A549 (cell line): ENCODE data around the gene REL.

Experiments
- CHD2 ChIP-seq: fragments of 150-350 bp; IDR thresholded peaks from 2 replicates; pipeline ENCODE4 v1.6.1; 2014; ENCODE audit warnings: low read length; ENCODE audit not compliant: partially characterized antibody
- EP300 ChIP-seq, 2 experiments: fragments of >200 bp; sonication (Bioruptor Twin); formaldehyde crosslinking; IDR thresholded peaks; 2 replicates in 1 of 2; 3 replicates in 1 of 2; pipeline ENCODE4 v1.6.1; 2016 to 2017
- FOSL2 ChIP-seq, 2 experiments: fragments of 450-650 bp in 1 of 2; fragments of >200 bp in 1 of 2; sonication (Bioruptor Twin) in 1 of 2; formaldehyde crosslinking; IDR thresholded peaks; 2 replicates each; pipeline versions ENCODE4 v1.5.0 to v1.6.1; 2016 to 2020; ENCODE audit warnings: mild to moderate bottlenecking in 1 of 2, moderate library complexity in 1 of 2
- HOXA7 ChIP-seq: fragments of 250-450 bp; sonication (Bioruptor Pico); IDR thresholded peaks from 2 replicates; pipeline ENCODE4 v1.5.0; 2020; ENCODE audit warnings: mild to moderate bottlenecking, moderate library complexity
- NR3C1 ChIP-seq: fragments of >200 bp; sonication (Bioruptor Twin); formaldehyde crosslinking; IDR thresholded peaks from 3 replicates; pipeline ENCODE4 v1.6.1; 2017
- RCOR1 ChIP-seq: fragments of 150-350 bp; IDR thresholded peaks from 2 replicates; pipeline ENCODE4 v1.6.1; 2014; ENCODE audit warnings: antibody characterized with exemption, low read length, low read depth
- RFX5 ChIP-seq: fragments of 450-650 bp; IDR thresholded peaks from 2 replicates; pipeline ENCODE4 v1.7.1; 2014; ENCODE audit warnings: antibody characterized with exemption, mild to moderate bottlenecking, moderate library complexity
- SMC3 ChIP-seq: fragments of >200 bp; sonication (Bioruptor Twin); formaldehyde crosslinking; IDR thresholded peaks from 3 replicates; pipeline ENCODE4 v1.6.1; 2018; ENCODE audit warnings: inconsistent platforms
- ZSCAN20 ChIP-seq: fragments of 250-450 bp; sonication (Bioruptor Pico); IDR thresholded peaks from 2 replicates; pipeline ENCODE4 v1.8.0; 2022; ENCODE audit warnings: mild to moderate bottlenecking, moderate library complexity
- TF ChIP-seq, protein P1 (sequence below): fragments of >200 bp; sonication (Bioruptor Twin); formaldehyde crosslinking; IDR thresholded peaks from 3 replicates; pipeline ENCODE4 v1.6.1; 2016
- TF ChIP-seq, protein P2 (sequence below): fragments of >200 bp; sonication (Bioruptor Twin); formaldehyde crosslinking; IDR thresholded peaks from 3 replicates; pipeline ENCODE4 v1.5.1; 2016
- TF ChIP-seq, protein P3 (sequence below): IDR thresholded peaks from 2 replicates; pipeline ENCODE4 v1.6.1; 2012
- TF ChIP-seq, protein P4 (sequence below): IDR thresholded peaks from 2 replicates; pipeline ENCODE4 v1.6.1; 2012; ENCODE audit warnings: low read depth, borderline replicate concordance
- TF ChIP-seq, protein P5 (sequence below): fragments of 200-600 bp; sonication (generic); IDR thresholded peaks from 2 replicates; pipeline ENCODE4 v1.6.1; 2016; ENCODE audit warnings: antibody characterized with exemption, mild to moderate bottlenecking, moderate library complexity

DNA sequence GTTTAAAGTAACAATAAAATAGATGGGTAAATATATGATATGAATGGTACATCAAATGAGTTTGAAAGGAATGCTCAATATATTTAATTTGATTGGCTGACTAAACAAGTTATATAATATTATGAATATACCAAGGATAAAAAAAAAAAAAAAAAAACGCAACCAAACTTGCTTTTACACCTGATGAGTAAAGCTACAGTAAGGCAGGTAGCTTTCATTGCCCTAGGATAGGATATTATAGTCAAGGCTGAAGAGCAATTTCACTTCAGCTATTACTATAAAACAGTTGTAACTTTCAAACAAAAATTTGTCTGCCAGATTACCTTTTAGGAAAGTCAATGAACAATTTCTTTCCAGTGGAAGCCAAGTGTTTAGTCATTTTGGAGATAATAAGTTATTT, 79.3 kb downstream of the REL start:
- TF ChIP-seq, protein P1, sequence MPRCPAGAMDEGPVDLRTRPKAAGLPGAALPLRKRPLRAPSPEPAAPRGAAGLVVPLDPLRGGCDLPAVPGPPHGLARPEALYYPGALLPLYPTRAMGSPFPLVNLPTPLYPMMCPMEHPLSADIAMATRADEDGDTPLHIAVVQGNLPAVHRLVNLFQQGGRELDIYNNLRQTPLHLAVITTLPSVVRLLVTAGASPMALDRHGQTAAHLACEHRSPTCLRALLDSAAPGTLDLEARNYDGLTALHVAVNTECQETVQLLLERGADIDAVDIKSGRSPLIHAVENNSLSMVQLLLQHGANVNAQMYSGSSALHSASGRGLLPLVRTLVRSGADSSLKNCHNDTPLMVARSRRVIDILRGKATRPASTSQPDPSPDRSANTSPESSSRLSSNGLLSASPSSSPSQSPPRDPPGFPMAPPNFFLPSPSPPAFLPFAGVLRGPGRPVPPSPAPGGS = no peak
- TF ChIP-seq, protein P2, sequence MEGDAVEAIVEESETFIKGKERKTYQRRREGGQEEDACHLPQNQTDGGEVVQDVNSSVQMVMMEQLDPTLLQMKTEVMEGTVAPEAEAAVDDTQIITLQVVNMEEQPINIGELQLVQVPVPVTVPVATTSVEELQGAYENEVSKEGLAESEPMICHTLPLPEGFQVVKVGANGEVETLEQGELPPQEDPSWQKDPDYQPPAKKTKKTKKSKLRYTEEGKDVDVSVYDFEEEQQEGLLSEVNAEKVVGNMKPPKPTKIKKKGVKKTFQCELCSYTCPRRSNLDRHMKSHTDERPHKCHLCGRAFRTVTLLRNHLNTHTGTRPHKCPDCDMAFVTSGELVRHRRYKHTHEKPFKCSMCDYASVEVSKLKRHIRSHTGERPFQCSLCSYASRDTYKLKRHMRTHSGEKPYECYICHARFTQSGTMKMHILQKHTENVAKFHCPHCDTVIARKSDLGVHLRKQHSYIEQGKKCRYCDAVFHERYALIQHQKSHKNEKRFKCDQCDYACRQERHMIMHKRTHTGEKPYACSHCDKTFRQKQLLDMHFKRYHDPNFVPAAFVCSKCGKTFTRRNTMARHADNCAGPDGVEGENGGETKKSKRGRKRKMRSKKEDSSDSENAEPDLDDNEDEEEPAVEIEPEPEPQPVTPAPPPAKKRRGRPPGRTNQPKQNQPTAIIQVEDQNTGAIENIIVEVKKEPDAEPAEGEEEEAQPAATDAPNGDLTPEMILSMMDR = no peak
- TF ChIP-seq, protein P3, sequence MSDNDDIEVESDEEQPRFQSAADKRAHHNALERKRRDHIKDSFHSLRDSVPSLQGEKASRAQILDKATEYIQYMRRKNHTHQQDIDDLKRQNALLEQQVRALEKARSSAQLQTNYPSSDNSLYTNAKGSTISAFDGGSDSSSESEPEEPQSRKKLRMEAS = no peak
- TF ChIP-seq NR3C1 (no peak), EP300 (IDR thresholded peaks at IDR 0.05) (no peak), HOXA7 (no peak), RCOR1 (no peak), SMC3 (no peak), RFX5 (no peak), FOSL2 (IDR thresholded peaks at IDR 0.05) (no peak), FOSL2 (CRISPR knock-in tag; IDR thresholded peaks at IDR 0.05) (no peak), CHD2 (no peak), ZSCAN20 (CRISPR knock-in tag) (no peak)
- TF ChIP-seq, protein P4, sequence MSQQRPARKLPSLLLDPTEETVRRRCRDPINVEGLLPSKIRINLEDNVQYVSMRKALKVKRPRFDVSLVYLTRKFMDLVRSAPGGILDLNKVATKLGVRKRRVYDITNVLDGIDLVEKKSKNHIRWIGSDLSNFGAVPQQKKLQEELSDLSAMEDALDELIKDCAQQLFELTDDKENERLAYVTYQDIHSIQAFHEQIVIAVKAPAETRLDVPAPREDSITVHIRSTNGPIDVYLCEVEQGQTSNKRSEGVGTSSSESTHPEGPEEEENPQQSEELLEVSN = no peak
- TF ChIP-seq, protein P5, sequence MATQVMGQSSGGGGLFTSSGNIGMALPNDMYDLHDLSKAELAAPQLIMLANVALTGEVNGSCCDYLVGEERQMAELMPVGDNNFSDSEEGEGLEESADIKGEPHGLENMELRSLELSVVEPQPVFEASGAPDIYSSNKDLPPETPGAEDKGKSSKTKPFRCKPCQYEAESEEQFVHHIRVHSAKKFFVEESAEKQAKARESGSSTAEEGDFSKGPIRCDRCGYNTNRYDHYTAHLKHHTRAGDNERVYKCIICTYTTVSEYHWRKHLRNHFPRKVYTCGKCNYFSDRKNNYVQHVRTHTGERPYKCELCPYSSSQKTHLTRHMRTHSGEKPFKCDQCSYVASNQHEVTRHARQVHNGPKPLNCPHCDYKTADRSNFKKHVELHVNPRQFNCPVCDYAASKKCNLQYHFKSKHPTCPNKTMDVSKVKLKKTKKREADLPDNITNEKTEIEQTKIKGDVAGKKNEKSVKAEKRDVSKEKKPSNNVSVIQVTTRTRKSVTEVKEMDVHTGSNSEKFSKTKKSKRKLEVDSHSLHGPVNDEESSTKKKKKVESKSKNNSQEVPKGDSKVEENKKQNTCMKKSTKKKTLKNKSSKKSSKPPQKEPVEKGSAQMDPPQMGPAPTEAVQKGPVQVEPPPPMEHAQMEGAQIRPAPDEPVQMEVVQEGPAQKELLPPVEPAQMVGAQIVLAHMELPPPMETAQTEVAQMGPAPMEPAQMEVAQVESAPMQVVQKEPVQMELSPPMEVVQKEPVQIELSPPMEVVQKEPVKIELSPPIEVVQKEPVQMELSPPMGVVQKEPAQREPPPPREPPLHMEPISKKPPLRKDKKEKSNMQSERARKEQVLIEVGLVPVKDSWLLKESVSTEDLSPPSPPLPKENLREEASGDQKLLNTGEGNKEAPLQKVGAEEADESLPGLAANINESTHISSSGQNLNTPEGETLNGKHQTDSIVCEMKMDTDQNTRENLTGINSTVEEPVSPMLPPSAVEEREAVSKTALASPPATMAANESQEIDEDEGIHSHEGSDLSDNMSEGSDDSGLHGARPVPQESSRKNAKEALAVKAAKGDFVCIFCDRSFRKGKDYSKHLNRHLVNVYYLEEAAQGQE = no peak
